Upper lobe of left lung (tissue), 4 donors: ENCODE measurements around the gene CFAP74.

Experiments used
- CTCF ChIP-seq, 6 experiments: fragments of 450-650 bp in 4 of 6; fragments of 200-600 bp in 2 of 6; sonication (generic) in 2 of 6; IDR thresholded peaks; one replicate each; pipeline ENCODE4 v1.5.1; 2016 to 2019; ENCODE audit warnings: antibody characterized with exemption in 6 of 6
- POLR2A ChIP-seq, 4 donors: fragments of 450-650 bp; IDR thresholded peaks; one replicate each; pipeline ENCODE4 v1.5.1; 2016 to 2017; ENCODE audit warnings: antibody characterized with exemption in 4 of 4, mild to moderate bottlenecking in 2 of 4
- POLR2AphosphoS5 ChIP-seq, 2 donors: sonication (generic); formaldehyde crosslinking; IDR thresholded peaks; one replicate each; pipeline ENCODE4 v1.5.1; 2017; ENCODE audit warnings: antibody characterized with exemption in 2 of 2

GRCh38 chr1:2050793-2051682 is 47.5 kb upstream of the CFAP74 start:
- TF ChIP-seq CTCF (IDR thresholded peaks at IDR 0.05): no peak
- peak in 1 of 4 donors; percentile 5 for TF ChIP-seq POLR2A (IDR thresholded peaks at IDR 0.05)
- no peak for TF ChIP-seq POLR2AphosphoS5 (IDR thresholded peaks at IDR 0.05)
